GM18511 (cell line): ENCODE measurements around the gene MAP2K5.

Experiments used
- ATAC-seq: cut with Tn5 transposase; IDR thresholded peaks from one replicate; pipeline ENCODE4 v1.9.1; 2021; ENCODE audit warnings: mild to moderate bottlenecking, moderate library complexity; ENCODE audit not compliant: unreplicated experiment

The MAP2K5 gene

DNA sequence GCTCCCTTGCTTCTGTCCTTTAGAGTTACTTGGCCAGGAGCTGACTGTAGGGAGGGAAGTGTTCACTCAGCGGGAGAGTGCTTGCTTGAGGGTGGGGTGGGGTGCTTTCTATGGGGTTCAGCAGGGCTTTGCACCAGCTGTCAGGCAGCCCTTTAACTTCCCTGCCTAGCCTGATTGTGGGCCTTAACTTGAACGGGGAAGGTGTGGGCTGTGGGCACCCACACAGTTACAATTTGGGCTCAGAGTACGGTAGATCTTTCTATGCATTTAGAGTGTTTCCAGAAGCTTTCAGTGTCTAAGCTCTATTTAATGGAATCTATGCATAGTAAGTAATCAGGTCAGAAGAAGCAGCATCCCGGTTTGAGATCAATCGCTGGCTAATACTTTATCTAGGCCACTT is 234.6 kb downstream of the MAP2K5 start:
- ATAC-seq: no peak

DNA sequence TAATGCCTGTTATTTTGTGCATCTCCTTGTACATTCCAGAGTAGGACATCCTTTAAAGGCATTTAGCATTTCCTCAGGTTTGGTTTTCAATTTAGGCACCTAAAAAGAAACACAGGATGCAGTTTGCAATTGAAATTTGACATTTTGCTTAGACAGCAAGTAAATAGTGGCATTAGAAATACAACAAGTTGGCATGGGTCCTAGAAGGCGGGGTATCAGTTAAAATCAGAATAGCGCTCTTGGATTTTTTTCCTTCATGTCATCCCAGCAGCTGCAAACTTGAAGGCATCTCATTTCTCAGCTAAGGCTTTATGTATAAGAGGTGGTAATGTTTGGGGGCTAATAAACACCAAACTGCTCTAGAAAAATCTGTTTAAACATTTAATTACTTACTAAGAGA is 235.3 kb downstream of the MAP2K5 start:
- no peak for ATAC-seq

DNA sequence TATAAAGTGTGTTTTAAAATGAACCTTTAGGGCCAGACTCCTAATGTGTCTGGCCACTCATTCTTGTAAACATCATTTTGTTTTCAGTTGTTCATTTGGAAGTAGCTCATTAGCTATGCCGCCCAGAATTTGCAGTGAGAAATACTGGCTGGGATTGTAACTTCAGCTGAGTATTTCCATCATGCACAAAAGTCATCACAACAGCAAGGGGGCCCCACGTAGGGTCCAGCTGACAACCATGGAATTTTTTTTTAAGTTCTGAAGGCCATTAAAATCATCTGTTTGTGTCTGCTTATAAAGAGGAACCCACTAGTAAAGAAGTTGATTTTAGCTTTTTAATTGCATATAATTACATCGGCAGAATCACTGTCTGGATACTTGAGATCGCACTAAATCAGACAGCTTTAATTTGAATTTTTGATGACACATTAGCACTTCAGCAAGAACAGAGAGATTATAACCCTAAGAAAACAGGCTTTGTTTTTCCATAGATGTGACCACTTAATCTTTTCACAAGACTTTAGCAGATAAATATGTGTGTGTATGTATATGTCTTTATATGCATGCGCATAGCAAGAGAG is 236.6 kb downstream of the MAP2K5 start:
- no peak for ATAC-seq

- ATAC-seq: no peak
Measured at GRCh38 chr15:67779549-67780111, 237.1 kb downstream of the MAP2K5 start.

- ATAC-seq: no peak
Measured at GRCh38 chr15:67781061-67781460, 238.6 kb downstream of the MAP2K5 start.

- no peak for ATAC-seq
Measured at GRCh38 chr15:67781907-67782690, 239.6 kb downstream of the MAP2K5 start.

DNA sequence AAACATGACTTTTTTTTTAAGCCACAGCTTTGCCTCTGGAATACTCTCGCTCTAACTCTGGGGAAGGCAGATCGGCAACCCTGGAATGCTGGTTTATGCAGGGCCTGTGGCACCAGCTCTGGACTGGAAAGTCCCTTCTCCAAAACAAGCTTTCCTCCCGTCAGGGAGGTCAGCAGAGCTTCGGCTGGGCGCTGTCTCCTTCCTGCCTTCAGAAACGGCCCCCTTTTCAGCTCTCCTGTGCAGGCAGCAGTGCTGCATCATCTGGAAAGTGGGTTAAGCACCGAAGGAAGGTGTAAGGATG is 240.1 kb downstream of the MAP2K5 start:
- no peak for ATAC-seq

- ATAC-seq: peak; percentile 64
Measured at GRCh38 chr15:67783303-67783702, 240.8 kb downstream of the MAP2K5 start.

DNA sequence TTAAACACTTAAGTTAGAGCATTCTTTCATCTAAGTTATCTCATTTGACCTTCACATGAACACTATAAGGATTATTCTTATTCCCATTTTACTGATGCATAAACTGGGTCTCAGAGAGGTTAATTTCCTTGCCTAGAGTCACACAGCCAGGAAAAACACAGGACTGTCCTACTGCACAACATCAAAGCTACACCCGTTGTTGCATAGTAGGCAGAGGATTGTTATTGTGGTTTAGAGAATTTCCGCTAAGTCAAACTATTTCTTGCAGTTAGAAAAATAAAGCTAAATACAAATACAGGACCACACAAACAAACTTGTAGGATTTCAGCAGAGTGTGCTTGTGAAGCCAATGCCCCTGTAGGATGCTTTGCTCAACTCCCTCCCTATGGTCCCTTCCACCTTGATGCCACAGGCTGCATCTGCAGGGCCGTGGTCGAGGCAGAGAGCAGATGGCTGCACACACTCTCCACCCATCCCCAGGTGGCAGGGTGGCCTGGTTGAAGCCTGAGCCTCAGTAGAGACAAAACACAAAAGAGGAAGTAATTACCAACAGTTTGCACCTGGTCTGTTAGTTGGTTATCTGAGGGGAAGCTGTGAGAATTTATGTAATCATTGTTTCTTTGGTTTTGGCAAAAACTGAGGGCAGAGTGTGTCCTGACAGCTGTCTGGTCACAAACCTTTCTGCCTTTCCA is 241.7 kb downstream of the MAP2K5 start:
- peak; percentile 91 for ATAC-seq

DNA sequence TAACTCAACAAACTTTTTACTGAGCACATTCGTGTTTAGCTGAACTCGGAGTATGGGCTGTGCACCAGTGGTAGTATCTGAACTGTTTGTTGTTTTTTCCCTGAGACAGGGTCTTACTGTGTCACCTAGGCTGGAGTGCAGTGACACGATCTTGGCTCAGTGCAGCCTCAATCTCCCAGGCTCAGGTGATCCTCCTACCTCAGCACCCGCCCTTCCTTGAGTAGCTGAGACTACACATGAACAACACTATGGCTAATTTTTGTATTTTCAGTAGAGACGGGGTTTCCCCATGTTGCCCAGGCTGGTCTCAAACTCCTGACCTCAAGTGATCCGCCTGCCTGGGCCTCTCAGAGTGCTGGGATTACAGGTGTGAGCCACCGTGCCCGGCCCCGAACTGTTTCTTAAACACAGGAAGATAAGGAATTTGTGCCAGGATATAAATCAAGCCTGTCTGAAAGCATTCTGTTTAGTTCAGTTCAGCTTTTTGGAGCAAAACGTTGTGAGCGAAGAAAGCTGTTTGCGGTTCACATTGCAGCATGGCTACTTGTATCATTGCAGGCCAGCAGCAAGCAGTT is 242.4 kb downstream of the MAP2K5 start:
- ATAC-seq: peak; percentile 9

- no peak for ATAC-seq
Measured at GRCh38 chr15:67785431-67785830, 242.9 kb downstream of the MAP2K5 start.

DNA sequence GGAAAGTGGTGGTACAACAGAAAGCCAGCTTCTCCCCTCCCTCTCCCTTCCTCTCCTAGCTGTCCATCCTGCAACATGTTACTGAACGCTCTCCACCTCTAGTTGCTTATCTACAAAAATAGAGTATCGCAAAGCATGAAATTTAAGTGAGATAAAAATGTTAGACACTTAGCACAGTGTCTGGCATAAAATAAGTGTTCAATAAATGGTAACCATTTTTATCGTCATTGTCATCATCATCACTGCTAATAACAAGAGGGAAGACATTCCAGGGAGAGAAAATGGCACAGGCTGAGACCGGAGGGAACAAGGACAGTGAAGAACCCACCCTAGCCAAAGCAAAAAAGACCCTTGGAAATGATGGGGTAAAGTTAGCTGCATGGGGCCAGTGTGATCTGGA is 244.1 kb downstream of the MAP2K5 start:
- no peak for ATAC-seq

GRCh38 chr15:67788986-67789385 is 246.5 kb downstream of the MAP2K5 start:
- ATAC-seq: no peak

GRCh38 chr15:67790610-67791319 is 248.3 kb downstream of the MAP2K5 start:
- ATAC-seq: no peak

DNA sequence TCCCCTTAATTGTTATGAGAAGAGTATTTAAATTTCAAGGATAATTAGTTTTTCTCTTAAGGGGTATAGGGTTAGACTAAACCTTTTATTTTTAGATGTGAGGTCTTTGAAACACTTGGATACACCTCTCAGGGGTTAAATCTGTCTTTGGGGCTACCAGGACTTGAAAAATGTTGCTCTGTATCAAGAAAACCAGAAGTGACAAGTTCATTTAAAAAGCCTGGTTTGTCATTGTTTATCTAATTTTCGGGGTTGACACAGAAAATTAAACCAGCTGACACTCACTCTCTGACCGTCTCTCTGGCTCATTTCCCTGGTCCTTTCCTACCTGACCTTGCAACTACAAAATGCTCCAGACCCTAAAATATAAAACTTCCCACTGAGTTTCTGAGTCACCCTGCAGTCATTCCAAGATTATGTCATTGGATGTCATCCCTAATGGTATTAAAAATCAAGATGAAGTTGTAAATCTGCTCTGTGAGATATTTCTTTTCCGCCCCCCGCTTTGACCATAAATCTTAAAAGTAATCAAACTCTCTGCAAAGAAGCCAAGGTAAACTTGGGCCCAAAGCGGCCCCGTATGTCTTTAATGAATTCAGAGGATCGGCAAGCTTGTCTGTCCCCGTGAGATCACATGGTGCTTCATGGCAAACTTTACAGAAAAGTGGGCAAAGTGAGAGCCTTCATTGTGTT is 249.9 kb downstream of the MAP2K5 start:
- ATAC-seq: no peak

DNA sequence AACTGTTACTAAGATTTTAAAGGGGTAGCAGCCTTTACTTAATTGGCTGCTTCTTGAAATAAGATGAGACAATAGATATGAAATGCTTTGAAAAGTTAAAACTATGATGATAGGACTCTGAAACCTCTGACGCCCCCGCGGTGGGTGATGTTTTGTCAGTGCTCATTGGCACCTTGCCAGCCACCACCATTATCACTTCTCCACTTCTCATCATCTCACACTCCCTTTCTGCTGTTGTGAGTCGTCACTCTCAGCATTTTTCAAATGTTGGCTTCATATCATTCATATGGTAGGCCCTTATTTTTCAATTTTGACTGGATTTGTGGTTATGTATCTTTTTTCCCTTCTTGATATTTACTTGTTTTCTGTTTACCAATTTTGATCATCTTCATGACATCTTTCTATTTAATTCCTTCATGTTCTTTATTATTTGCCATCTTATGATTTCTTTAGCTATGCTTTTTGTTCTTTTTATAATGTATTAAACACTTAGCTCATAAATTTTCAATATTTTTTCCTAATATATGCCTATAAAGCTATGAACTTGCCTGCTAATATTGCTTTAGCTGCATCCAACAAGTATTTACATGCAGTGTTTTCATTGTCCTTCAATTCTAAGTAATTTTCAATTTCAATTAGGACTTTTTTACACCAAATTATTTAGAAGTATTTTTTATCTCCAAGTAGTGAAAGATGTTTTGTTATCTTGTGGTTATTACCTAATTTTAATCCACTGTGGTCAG is 252.5 kb downstream of the MAP2K5 start:
- no peak for ATAC-seq

GRCh38 chr15:67796196-67797127 is 254.0 kb downstream of the MAP2K5 start:
- no peak for ATAC-seq

- ATAC-seq: no peak
Measured at GRCh38 chr15:67799801-67800205, 257.3 kb downstream of the MAP2K5 start.

GRCh38 chr15:67801142-67801541 is 258.6 kb downstream of the MAP2K5 start:
- ATAC-seq: no peak
